Measurements from ENCODE around the gene INTS2.
"Not testable (repeated sequence)": the region's sequence is repeated elsewhere in the genome, so short reads cannot be mapped to it uniquely, and the experiment has no call there.

INTS2 gene

DNA sequence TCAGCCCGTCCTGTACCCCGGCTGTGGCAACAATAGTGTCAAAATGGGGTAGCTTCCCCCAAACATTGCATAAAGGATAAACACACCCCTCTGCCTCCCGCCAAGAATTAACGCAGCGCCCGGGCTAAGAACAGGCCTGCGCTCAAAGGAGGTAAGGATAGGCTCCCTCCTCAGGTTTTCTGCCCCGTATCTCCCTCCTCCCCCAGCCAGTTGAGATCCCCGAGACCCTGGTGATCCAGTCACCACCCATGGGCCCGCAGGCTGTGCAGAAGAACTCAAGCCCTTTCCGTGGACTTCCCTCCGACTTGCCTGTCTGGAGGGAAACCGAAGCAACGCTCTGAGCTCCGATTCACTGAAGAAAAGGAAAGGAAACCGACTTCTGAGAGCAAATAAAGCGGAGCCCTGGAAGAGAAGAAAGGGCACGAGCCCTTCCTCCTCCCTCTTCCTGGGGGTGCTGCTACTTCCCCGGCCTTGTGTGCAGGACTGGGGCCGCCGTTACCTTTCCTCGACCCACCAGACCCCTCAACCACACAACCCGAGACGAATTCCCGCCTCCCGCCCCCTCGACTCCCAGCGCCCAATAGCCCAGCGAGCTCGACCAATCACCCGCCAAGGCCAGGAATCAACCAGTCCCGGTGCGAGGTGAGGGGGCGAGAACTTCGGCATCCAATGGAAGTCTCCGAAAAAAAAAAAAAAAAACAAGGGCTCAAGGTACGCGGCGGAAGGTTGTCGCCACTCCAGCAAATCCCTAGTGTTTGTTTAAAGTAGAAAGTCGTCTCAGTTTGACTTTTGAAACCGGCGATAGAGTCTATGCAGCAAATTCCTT is 64.6 kb downstream of the INTS2 start, which contains the start of gene BRIP1:
BRIP1 (minus strand) TSS at position 554 of the 826 bp plus-strand sequence. CDS start 1,989 bp downstream, outside the sequence.
- H3K4me3 Mint-ChIP-seq = peak within 1 kb of the TSS; percentile 97
- no peaks in the 10 kb centered on the region for H3K27me3 Mint-ChIP-seq (ENCODE audit: low read depth, poor library complexity)
- peak; percentile 91 for DNase-seq
- H3K9me3 Mint-ChIP-seq = no peaks in the 10 kb centered on the region
- H3K36me3 Mint-ChIP-seq (ENCODE audit: low read depth) = peaks cover 22% of the 10 kb centered on the region
- peak within 1 kb of the TSS; percentile 97 for H3K27ac Mint-ChIP-seq
- peaks cover 45% of the 10 kb centered on the region for H3K4me1 Mint-ChIP-seq
- TF ChIP-seq CTCF (IDR thresholded peaks at IDR 0.05) = no peak

- no peak for TF ChIP-seq CTCF (IDR thresholded peaks at IDR 0.05)
- Mint-ChIP-seq H3K27me3 (ENCODE audit: low read depth, poor library complexity) (no peaks in the 10 kb centered on the region), H3K4me1 (peaks cover 45% of the 10 kb centered on the region), H3K27ac (no peak overlapping the region), H3K9me3 (no peaks in the 10 kb centered on the region), H3K4me3 (peak overlapping the region; percentile 97), H3K36me3 (ENCODE audit: low read depth) (peaks cover 25% of the 10 kb centered on the region)
- DNase-seq = no peak
Measured at GRCh38 chr17:61862105-61862574, 65.6 kb downstream of the INTS2 start.

DNA sequence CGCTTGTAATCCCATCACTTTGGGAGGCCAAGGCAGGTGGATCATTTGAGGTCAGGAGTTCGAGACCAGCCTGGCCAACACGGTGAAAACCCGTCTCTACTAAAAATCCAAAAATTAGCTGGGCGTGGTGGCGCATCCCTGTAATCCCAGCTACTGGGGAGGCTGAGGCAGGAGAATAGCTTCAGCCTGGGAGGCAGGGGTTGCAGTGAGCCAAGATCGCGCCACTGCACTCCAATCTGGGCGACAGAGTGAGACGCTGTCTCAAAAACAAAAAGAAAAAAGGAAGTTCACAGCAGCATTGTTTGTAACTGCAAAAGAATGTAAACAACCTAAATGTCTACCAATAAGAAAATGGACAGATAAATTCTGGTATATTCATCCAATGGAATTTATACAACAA is 67.4 kb downstream of the INTS2 start:
- not testable (repeated sequence) for H3K27me3 Mint-ChIP-seq (ENCODE audit: low read depth, poor library complexity); H3K27ac Mint-ChIP-seq; H3K9me3 Mint-ChIP-seq; DNase-seq
- Mint-ChIP-seq H3K4me1 (peaks cover 45% of the 10 kb centered on the region), H3K36me3 (ENCODE audit: low read depth) (peaks cover 32% of the 10 kb centered on the region), H3K4me3 (peak overlapping the region; percentile 58)

- no peak for TF ChIP-seq CTCF (IDR thresholded peaks at IDR 0.05)
- H3K36me3 Mint-ChIP-seq (ENCODE audit: low read depth) = peaks cover 66% of the 10 kb centered on the region
- peaks cover 14% of the 10 kb centered on the region for H3K4me1 Mint-ChIP-seq
- H3K27ac Mint-ChIP-seq = no peak overlapping the region
- H3K9me3 Mint-ChIP-seq = no peaks in the 10 kb centered on the region
- no peak for DNase-seq
- no peaks in the 10 kb centered on the region for H3K27me3 Mint-ChIP-seq (ENCODE audit: low read depth, poor library complexity)
- no peak overlapping the region for H3K4me3 Mint-ChIP-seq
Measured at GRCh38 chr17:61856035-61856434, 71.7 kb downstream of the INTS2 start.

GRCh38 chr17:61852857-61853256 is 74.9 kb downstream of the INTS2 start:
- no peaks in the 10 kb centered on the region for H3K9me3 Mint-ChIP-seq
- no peaks in the 10 kb centered on the region for H3K27me3 Mint-ChIP-seq (ENCODE audit: low read depth, poor library complexity)
- TF ChIP-seq CTCF (IDR thresholded peaks at IDR 0.05) = no peak
- H3K4me1 Mint-ChIP-seq = no peaks in the 10 kb centered on the region
- no peak for DNase-seq
- H3K4me3 Mint-ChIP-seq = no peak overlapping the region
- no peak overlapping the region for H3K27ac Mint-ChIP-seq
- H3K36me3 Mint-ChIP-seq (ENCODE audit: low read depth) = peaks cover 55% of the 10 kb centered on the region

- peak overlapping the region; percentile 59 for H3K27ac Mint-ChIP-seq
- DNase-seq = no peak
- H3K4me1 Mint-ChIP-seq = no peaks in the 10 kb centered on the region
- H3K9me3 Mint-ChIP-seq = no peaks in the 10 kb centered on the region
- H3K27me3 Mint-ChIP-seq (ENCODE audit: low read depth, poor library complexity) = no peaks in the 10 kb centered on the region
- no peak for TF ChIP-seq CTCF (IDR thresholded peaks at IDR 0.05)
- H3K36me3 Mint-ChIP-seq (ENCODE audit: low read depth) = peaks cover 57% of the 10 kb centered on the region
- no peak overlapping the region for H3K4me3 Mint-ChIP-seq
Measured at GRCh38 chr17:61849674-61850073, 78.1 kb downstream of the INTS2 start.
